ENCODE results near the gene VSTM4. TPM values are rescaled to one million over a fixed set of nuclear protein-coding genes. Genes with fewer than 3 reads are reported as not detected.

VSTM4 gene
- total and polyA plus RNA-seq, 9 of the 15 experiments (the other 6 are each of a cell fraction or from before 2014, with no cell fraction given): 1.0 to 7.9 (median 3.0) TPM

DNA sequence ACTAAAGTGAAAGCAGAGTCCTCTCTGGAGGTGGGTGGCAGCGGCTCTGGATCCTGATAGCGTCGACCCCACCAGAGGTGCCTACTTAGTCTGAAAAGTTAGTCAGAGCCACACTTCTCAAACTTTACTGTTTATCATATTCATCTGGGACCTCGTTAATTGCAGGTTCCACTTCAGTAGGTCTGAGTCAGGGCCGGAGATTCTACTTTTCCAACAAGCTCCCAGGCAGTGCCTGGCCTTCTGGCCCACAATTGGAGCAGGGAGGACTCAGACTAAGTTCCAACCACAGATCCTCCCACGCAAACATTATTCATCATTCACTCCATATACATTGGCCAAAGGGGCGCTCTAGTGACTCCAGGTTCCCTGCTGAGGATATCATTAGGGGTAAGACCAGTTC is 78.1 kb downstream of the VSTM4 start (continued):
- peak; percentile 65 for TF ChIP-seq MEIS2 (IDR thresholded peaks at IDR 0.05; ENCODE audit: partially characterized antibody)
- TF ChIP-seq CTBP1 (IDR thresholded peaks at IDR 0.05; ENCODE audit: borderline replicate concordance): peak; percentile 19; the same call in 1 of the 2 replicates
- TF ChIP-seq, protein P1, sequence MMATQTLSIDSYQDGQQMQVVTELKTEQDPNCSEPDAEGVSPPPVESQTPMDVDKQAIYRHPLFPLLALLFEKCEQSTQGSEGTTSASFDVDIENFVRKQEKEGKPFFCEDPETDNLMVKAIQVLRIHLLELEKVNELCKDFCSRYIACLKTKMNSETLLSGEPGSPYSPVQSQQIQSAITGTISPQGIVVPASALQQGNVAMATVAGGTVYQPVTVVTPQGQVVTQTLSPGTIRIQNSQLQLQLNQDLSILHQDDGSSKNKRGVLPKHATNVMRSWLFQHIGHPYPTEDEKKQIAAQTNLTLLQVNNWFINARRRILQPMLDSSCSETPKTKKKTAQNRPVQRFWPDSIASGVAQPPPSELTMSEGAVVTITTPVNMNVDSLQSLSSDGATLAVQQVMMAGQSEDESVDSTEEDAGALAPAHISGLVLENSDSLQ (IDR thresholded peaks at IDR 0.05): 0 out of 2 replicates have a peak, but pooled peaks have one; percentile 22
- peak in 1 of 2 experiments; percentile 46; a peak in 1 of 4 replicates for TF ChIP-seq RCOR1 (IDR thresholded peaks at IDR 0.05; ENCODE audit: borderline replicate concordance in 1 of 2, low read depth in 2 of 2, low read length in 2 of 2)
- TF ChIP-seq FOSL1 (tag; conservative IDR thresholded peaks at IDR 0.05): peak; percentile 84
- TF ChIP-seq MAFG (tag; conservative IDR thresholded peaks at IDR 0.05): no peak
- TF ChIP-seq ATF3 (IDR thresholded peaks at IDR 0.05): peak; percentile 46; the same call in 1 of the 2 replicates
- no peak for TF ChIP-seq ATF3 (CRISPR knock-in tag; conservative IDR thresholded peaks at IDR 0.05)
- TF ChIP-seq, protein P2, sequence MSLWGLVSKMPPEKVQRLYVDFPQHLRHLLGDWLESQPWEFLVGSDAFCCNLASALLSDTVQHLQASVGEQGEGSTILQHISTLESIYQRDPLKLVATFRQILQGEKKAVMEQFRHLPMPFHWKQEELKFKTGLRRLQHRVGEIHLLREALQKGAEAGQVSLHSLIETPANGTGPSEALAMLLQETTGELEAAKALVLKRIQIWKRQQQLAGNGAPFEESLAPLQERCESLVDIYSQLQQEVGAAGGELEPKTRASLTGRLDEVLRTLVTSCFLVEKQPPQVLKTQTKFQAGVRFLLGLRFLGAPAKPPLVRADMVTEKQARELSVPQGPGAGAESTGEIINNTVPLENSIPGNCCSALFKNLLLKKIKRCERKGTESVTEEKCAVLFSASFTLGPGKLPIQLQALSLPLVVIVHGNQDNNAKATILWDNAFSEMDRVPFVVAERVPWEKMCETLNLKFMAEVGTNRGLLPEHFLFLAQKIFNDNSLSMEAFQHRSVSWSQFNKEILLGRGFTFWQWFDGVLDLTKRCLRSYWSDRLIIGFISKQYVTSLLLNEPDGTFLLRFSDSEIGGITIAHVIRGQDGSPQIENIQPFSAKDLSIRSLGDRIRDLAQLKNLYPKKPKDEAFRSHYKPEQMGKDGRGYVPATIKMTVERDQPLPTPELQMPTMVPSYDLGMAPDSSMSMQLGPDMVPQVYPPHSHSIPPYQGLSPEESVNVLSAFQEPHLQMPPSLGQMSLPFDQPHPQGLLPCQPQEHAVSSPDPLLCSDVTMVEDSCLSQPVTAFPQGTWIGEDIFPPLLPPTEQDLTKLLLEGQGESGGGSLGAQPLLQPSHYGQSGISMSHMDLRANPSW (CRISPR knock-in tag; IDR thresholded peaks at IDR 0.05): no peak
- TF ChIP-seq SOX6 (IDR thresholded peaks at IDR 0.05): peak; percentile 50; the same call in 1 of the 2 replicates
- peak; percentile 95 for TF ChIP-seq EGR1 (conservative IDR thresholded peaks at IDR 0.05)
- TF ChIP-seq SMARCA4 (IDR thresholded peaks at IDR 0.05): peak; percentile 71; the same call in 1 of the 2 replicates
- TF ChIP-seq HNRNPH1 (optimal IDR thresholded peaks at IDR 0.05; ENCODE audit: low read depth, low read length): no peak
- 0 out of 2 replicates have a peak, but pooled peaks have one; percentile 8 for TF ChIP-seq CREM (IDR thresholded peaks at IDR 0.05; ENCODE audit: low read depth)
- TF ChIP-seq, protein P3, sequence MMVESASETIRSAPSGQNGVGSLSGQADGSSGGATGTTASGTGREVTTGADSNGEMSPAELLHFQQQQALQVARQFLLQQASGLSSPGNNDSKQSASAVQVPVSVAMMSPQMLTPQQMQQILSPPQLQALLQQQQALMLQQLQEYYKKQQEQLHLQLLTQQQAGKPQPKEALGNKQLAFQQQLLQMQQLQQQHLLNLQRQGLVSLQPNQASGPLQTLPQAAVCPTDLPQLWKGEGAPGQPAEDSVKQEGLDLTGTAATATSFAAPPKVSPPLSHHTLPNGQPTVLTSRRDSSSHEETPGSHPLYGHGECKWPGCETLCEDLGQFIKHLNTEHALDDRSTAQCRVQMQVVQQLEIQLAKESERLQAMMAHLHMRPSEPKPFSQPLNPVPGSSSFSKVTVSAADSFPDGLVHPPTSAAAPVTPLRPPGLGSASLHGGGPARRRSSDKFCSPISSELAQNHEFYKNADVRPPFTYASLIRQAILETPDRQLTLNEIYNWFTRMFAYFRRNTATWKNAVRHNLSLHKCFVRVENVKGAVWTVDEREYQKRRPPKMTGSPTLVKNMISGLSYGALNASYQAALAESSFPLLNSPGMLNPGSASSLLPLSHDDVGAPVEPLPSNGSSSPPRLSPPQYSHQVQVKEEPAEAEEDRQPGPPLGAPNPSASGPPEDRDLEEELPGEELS (CRISPR knock-in tag; IDR thresholded peaks at IDR 0.05; ENCODE audit: borderline replicate concordance): peak; percentile 74; the same call in 1 of the 2 replicates
- TF ChIP-seq ARID1B (IDR thresholded peaks at IDR 0.05): peak; percentile 72
- peak; percentile 31 for TF ChIP-seq NEUROD1 (IDR thresholded peaks at IDR 0.05; ENCODE audit: borderline replicate concordance, low read depth, low read length, partially characterized antibody)
- TF ChIP-seq MEF2D (tag; conservative IDR thresholded peaks at IDR 0.05; ENCODE audit: low read depth): no peak
- TF ChIP-seq TSHZ1 (CRISPR knock-in tag; IDR thresholded peaks at IDR 0.05): no peak
